Measurements from ENCODE around the gene CBX4. TPM values are rescaled to one million over a fixed set of nuclear protein-coding genes. Genes with fewer than 3 reads are reported as not detected.

Gene CBX4
- total and polyA plus RNA-seq, 2 of the 4 experiments (the other 2 are of a cell fraction): 3.2 to 9.4 TPM

DNA sequence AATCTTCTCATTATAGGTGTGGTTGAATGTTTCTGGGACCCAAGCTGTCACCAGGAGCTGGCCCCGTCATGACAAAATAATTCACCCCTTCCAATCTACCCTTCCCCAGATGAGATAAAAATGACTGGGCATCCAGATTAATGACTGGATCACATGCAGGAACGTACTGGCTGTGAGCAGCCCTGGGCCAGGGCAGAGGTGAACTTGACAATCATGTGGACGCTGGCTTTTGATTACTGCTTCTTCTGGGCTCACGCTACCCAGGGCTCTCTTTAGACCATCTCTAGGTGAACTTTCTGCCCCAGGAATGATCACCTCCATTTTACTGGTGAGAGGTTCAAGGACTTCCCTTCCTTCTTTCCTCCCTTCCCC lies 18.3 kb downstream of the CBX4 start:
- Histone ChIP-seq H3K9me1 (ENCODE audit: insufficient read depth, low read length) (0 out of 2 replicates have a peak, but pooled peaks cover 3% of the 10 kb centered on the region), H2AK5ac (ENCODE audit: low read depth, low read length) (no peak overlapping the region), H2AK9ac (replicated peaks; ENCODE audit: low read depth, low read length, poor library complexity) (no peak overlapping the region), H2BK5ac (ENCODE audit: low read depth, low read length, poor library complexity, severe bottlenecking) (no peak overlapping the region), H3K56ac (ENCODE audit: extremely low read depth, insufficient read depth, low read length) (no peak overlapping the region), H3K79me1 (ENCODE audit: low read depth in 1 of 2, low read length in 2 of 2) (no peaks in the 10 kb centered on the region), H2BK120ac (ENCODE audit: low read depth, low read length) (no peak overlapping the region), H3K27me3 (ENCODE audit: control insufficient read depth, insufficient read depth, low read length) (peaks cover 50% of the 10 kb centered on the region), H4K91ac (ENCODE audit: insufficient read depth, low read depth, low read length) (no peak overlapping the region), H4K5ac (ENCODE audit: low read depth, low read length) (no peak overlapping the region), H2BK15ac (ENCODE audit: low read depth, low read length) (no peak overlapping the region), H2AFZ (replicated peaks; ENCODE audit: low read length, poor library complexity) (no peak overlapping the region), H3K36me3 (ENCODE audit: control insufficient read depth, insufficient read depth, low read length) (no peaks in the 10 kb centered on the region), H2BK20ac (ENCODE audit: low read depth, low read length) (no peak overlapping the region), H3K18ac (ENCODE audit: low read depth, low read length) (no peak overlapping the region), H3K9ac (ENCODE audit: low read depth, low read length) (no peak overlapping the region), H3K4me2 (ENCODE audit: low read depth, low read length) (no peak overlapping the region), H4K8ac (ENCODE audit: low read depth in 2 of 2, low read length in 2 of 2) (no peak overlapping the region), H3K27ac (ENCODE audit: insufficient read depth, low read length) (no peak overlapping the region), H3K14ac (replicated peaks; ENCODE audit: low read depth, low read length) (no peak overlapping the region), H3K4me1 (ENCODE audit: control insufficient read depth, insufficient read depth, low read length) (peaks cover 2% of the 10 kb centered on the region; the same call in 1 of the 2 replicates), H3K4me3 (ENCODE audit: insufficient read depth, low read depth, low read length) (no peak overlapping the region), H3K4ac (ENCODE audit: low read depth, low read length) (no peak overlapping the region), H4K20me1 (ENCODE audit: insufficient read depth, low read length) (no peaks in the 10 kb centered on the region; the same call in 1 of the 2 replicates), H3K23ac (ENCODE audit: low read depth, low read length) (no peak overlapping the region), H3K9me3 (ENCODE audit: control insufficient read depth, insufficient read depth, low read length) (no peaks in the 10 kb centered on the region)
- 90% methylated on average over 3 of the region's 4 CpGs; no CpG with 5 or more reads in 1 of the 2 experiments for WGBS, 2 experiments (ENCODE audit: extremely low coverage in 2 of 2, insufficient read length in 1 of 2)
- in situ Hi-C loops (cut with MboI; ENCODE audit: low sequenced_read_pairs): no loop called here
- CTCF ChIA-PET: no interaction called here
- dilution Hi-C loops (cut with HindIII; ENCODE audit: low sequenced_read_pairs, unreplicated experiment): no loop called here
- ATAC-seq (ENCODE audit: low read depth) (no peak), DNase-seq (no peak)
- intact Hi-C loops (cut with micrococcal nuclease): no loop called here
- POLR2A ChIA-PET (ENCODE audit: unreplicated experiment): no interaction called here
- TF ChIP-seq RFX5 (IDR thresholded peaks at IDR 0.05; ENCODE audit: low read depth, low read length) (no peak), POLR2A (IDR thresholded peaks at IDR 0.05; ENCODE audit: low read depth, low read length) (no peak), SMC3 (IDR thresholded peaks at IDR 0.05; ENCODE audit: low read depth, low read length) (no peak), RCOR1 (IDR thresholded peaks at IDR 0.05; ENCODE audit: insufficient replicate concordance, low read length) (no peak), BHLHE40 (IDR thresholded peaks at IDR 0.05; ENCODE audit: low read depth, low read length) (no peak), RAD21 (IDR thresholded peaks at IDR 0.05; ENCODE audit: low read length) (no peak), MAFK (IDR thresholded peaks at IDR 0.05; ENCODE audit: low read depth, low read length) (no peak), MXI1 (IDR thresholded peaks at IDR 0.05; ENCODE audit: borderline replicate concordance, low read depth, low read length) (no peak), CEBPB (IDR thresholded peaks at IDR 0.05; ENCODE audit: low read depth, low read length) (no peak), FOS (IDR thresholded peaks at IDR 0.05; ENCODE audit: low read depth, low read length) (no peak), CHD1 (IDR thresholded peaks at IDR 0.05; ENCODE audit: low read depth, low read length) (no peak), NFE2L2 (IDR thresholded peaks at IDR 0.05; ENCODE audit: low read depth, low read length) (no peak), MAZ (IDR thresholded peaks at IDR 0.05; ENCODE audit: borderline replicate concordance, low read depth, low read length) (no peak)
- TF ChIP-seq, protein P1, sequence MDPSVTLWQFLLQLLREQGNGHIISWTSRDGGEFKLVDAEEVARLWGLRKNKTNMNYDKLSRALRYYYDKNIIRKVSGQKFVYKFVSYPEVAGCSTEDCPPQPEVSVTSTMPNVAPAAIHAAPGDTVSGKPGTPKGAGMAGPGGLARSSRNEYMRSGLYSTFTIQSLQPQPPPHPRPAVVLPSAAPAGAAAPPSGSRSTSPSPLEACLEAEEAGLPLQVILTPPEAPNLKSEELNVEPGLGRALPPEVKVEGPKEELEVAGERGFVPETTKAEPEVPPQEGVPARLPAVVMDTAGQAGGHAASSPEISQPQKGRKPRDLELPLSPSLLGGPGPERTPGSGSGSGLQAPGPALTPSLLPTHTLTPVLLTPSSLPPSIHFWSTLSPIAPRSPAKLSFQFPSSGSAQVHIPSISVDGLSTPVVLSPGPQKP (IDR thresholded peaks at IDR 0.05; ENCODE audit: borderline replicate concordance, low read depth, low read length): no peak
- TF ChIP-seq, protein P2, sequence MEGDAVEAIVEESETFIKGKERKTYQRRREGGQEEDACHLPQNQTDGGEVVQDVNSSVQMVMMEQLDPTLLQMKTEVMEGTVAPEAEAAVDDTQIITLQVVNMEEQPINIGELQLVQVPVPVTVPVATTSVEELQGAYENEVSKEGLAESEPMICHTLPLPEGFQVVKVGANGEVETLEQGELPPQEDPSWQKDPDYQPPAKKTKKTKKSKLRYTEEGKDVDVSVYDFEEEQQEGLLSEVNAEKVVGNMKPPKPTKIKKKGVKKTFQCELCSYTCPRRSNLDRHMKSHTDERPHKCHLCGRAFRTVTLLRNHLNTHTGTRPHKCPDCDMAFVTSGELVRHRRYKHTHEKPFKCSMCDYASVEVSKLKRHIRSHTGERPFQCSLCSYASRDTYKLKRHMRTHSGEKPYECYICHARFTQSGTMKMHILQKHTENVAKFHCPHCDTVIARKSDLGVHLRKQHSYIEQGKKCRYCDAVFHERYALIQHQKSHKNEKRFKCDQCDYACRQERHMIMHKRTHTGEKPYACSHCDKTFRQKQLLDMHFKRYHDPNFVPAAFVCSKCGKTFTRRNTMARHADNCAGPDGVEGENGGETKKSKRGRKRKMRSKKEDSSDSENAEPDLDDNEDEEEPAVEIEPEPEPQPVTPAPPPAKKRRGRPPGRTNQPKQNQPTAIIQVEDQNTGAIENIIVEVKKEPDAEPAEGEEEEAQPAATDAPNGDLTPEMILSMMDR (conservative IDR thresholded peaks at IDR 0.05; ENCODE audit: low read depth, low read length): no peak
- TF ChIP-seq, protein P3, sequence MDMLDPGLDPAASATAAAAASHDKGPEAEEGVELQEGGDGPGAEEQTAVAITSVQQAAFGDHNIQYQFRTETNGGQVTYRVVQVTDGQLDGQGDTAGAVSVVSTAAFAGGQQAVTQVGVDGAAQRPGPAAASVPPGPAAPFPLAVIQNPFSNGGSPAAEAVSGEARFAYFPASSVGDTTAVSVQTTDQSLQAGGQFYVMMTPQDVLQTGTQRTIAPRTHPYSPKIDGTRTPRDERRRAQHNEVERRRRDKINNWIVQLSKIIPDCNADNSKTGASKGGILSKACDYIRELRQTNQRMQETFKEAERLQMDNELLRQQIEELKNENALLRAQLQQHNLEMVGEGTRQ (IDR thresholded peaks at IDR 0.05; ENCODE audit: low read depth, low read length): no peak
- no TSS peak for BruUV-seq (replicated peaks)

Measured in IMR-90 (cell line).